Neural cell (in vitro differentiated cells): Measurements from ENCODE around the gene INTU.

Experiments used
- CTCF ChIP-seq: fragments of 450-650 bp; IDR thresholded peaks from 2 replicates; pipeline ENCODE4 v1.5.1; 2014; ENCODE audit warnings: antibody characterized with exemption, mild to moderate bottlenecking, moderate library complexity; ENCODE audit not compliant: poor library complexity, severe bottlenecking
- EP300 ChIP-seq: fragments of 450-650 bp; conservative IDR thresholded peaks from 2 replicates; pipeline ENCODE4 v1.6.1; 2014; ENCODE audit warnings: antibody characterized with exemption, mild to moderate bottlenecking, moderate library complexity; ENCODE audit not compliant: poor library complexity, severe bottlenecking
- MXI1 ChIP-seq: fragments of 450-650 bp; conservative IDR thresholded peaks from 2 replicates; pipeline ENCODE4 v1.6.1; 2014; ENCODE audit warnings: antibody characterized with exemption, mild to moderate bottlenecking; ENCODE audit not compliant: poor library complexity, severe bottlenecking
- RAD21 ChIP-seq: fragments of 450-650 bp; conservative IDR thresholded peaks from 2 replicates; pipeline ENCODE4 v1.6.1; 2014; ENCODE audit warnings: antibody characterized with exemption, mild to moderate bottlenecking, moderate library complexity
- TAF1 ChIP-seq: IDR thresholded peaks from 2 replicates; pipeline ENCODE4 v1.6.1; 2012; ENCODE audit warnings: low read depth

GRCh38 chr4:127775843-127776242 is 143.1 kb downstream of the INTU start:
- no peak for TF ChIP-seq MXI1
- no peak for TF ChIP-seq CTCF
- no peak for TF ChIP-seq RAD21
- no peak for TF ChIP-seq TAF1
- TF ChIP-seq EP300: no peak
